ENCODE results near the gene DEFB112. TPM values are rescaled to one million over a fixed set of nuclear protein-coding genes. Genes with fewer than 3 reads are reported as not detected.

Gene DEFB112, protein sequence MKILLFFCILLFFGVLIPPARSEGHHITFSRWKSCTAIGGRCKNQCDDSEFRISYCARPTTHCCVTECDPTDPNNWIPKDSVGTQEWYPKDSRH
- total RNA-seq: not detected in 2 replicates

DNA sequence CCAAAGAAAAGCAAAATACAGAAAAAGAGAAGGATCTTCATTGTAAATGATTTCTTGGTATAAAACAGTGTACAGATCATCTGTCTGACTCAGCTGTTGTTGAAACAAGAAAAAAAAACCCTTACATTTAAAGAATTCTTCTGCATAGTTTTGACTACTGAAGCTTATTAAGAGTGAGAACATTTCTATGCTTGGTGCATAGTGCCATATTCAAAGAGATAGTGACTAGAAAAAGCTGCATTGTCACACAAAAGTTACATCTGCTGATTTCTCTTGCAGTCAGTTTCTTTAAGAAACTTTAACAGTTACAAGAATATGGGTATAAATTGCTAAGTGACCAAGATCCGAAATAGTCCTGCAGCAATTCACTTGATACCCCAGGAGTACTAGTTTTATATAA lies at the start of gene DEFB112:
Gene DEFB112 (minus strand): TSS at position 101 of the 400 bp plus-strand sequence. CDS start 60 bp downstream, at position 41.

DNA sequence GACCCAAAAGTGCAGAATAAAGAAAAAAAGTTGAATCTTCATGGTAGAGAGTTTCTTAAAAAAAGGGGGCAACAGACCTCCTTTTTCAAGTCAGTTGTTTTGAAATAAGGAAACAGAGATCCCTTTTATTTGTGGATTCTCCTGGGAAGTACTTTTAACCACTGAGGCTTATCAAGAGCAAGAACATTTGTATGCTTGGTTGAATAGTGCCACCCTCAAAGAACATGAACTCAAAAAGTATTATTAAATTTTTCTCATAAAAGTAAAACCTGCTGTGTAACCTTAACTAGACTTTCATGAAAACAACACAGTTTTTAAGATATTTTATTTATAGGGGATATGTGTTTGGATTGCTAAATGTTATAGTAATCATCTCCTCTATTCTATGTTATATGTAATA lies 27.8 kb downstream of the DEFB112 start, which contains the start of gene DEFB110:
Gene DEFB110 (minus strand): TSS at position 101 of the 400 bp plus-strand sequence. CDS start 59 bp downstream, at position 42.

Other genes starting within 250 kb of the DEFB112 start
- not detected in 2 replicates for gene CRISP1, start 183.4 kb downstream of the DEFB112 start, total RNA-seq
- gene DEFB114, start 85.8 kb downstream of the DEFB112 start, total RNA-seq: not detected in 2 replicates
- not detected in 2 replicates for gene DEFB113, start 80.3 kb downstream of the DEFB112 start, total RNA-seq
- gene DEFB110, start 27.9 kb downstream of the DEFB112 start, total RNA-seq: not detected in 2 replicates